ENCODE data around the gene PDIK1L.

Gene PDIK1L

GRCh38 chr1:26111530-26112406, at the start of gene PDIK1L:
Gene PDIK1L (plus strand): TSS chr1:26111824. CDS start chr1:26114309, 2,485 bp downstream.
- no peak for FAIRE-seq

- peak; percentile 90 for FAIRE-seq
These were observed 47.1 kb upstream of the PDIK1L start for GRCh38 chr1:26064553-26064952.

DNA sequence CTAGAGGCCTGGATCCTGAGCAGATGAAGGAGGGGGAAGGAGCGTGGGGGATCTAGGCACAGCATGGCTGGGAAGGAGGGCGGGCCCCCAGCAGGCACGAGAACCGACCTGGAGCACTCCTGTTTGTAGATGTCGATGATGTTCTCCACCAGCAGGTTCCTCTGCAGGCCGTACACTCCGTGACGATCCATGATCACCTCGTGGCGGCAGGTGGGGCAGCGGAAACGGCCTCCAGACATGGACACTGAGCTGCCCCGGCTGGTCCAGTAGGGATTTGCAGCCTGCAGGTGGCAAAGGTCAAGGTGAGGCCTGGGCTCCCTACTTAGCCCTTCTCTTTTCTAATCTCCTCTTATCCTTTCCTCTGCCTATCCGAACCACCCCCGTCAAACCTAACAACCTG, 45.5 kb upstream of the PDIK1L start:
- no peak for FAIRE-seq

GRCh38 chr1:26066857-26067256, 44.8 kb upstream of the PDIK1L start:
- no peak for FAIRE-seq

DNA sequence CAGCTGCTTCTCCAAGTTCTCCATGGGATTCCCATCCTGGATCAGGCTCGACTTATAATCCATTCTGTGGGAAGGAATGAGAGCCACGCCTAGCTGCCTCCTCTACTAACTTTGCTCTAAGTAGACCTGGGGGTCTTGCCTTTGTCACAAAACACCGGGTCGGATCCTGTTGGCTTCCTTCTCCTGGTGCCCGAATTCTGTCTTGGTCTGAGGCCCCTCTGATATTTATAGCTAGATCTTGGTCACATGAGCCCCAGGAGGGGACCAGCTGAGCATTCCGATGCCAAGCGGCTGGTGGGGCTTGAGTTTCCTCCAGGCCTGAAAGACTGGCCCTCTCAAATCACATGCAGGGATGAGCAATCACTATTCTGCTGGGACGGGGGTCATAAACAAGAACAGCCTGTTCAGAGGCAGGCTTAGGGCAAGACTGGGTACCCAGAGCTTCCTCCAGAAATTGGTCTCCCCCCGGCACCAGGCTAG, 44.2 kb upstream of the PDIK1L start, which contains the start of gene TRIM63:
TSS of gene TRIM63 (minus strand) at position 199 of the 480 bp plus-strand sequence. CDS start at position 63, 136 bp downstream.
- no peak for FAIRE-seq

DNA sequence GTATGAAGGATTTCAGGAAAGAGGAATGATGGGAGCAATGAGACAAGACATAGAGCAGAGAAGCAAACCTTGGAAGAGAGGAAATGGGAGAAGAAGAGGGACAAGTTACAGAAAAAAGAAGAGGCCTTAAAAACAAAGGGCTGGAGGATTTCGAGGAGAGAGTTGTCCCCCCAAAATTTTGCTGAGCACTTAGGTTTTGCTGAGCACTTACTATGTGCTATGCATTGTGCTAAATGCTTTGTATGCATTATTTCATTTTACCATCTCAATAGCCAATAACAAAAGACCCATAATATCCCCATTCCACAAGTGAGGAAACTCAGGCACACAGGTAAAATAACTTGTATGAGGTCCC, 41.7 kb upstream of the PDIK1L start:
- FAIRE-seq = no peak

DNA sequence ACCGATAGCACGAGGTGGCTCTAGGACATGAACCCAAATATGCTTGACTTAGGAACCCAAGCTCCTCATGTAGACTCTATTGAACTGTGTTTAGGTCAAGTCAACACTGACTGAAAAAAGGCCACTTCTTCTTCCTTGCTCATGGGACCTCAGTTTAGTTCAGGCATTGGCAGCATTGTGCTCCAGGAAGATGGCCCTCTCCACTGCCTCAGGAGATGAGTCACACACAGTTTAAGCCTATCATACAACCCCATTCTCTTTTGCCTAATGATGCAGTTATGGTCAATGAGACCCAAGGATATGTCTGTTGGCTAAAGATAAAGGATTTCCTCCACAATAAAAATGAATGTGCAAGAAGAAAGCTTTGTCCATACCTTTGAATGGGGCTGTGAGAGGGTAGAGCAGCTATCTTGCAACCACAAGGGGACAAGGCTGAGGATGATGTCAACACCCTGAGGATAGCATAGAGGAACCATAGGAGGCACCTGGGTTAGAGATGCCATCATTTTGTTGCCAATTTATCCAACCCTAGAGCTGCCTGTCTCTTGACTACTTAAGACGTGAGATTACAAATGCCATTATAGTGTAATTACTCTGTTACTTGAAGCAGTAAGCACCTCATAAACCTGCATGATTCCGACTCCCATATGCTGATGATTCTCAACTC, 41.2 kb upstream of the PDIK1L start:
- FAIRE-seq = no peak

DNA sequence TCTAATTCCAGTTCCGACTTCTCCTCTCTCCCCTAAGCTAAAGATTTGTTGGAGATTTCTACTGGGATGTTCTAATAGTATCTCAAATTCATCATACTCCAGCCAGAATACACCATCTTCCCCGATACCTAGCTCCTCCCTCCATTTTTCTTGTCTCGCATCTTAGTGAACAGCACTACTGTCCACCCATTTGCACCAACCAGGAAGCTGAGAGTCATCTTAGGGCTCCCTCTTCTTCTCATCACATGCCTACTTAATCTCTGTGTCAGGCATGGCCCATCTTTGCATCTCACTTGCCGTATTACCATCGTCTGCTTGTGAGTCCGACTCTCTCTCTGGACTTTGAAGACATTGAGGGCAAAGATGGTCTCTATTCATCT, 40.7 kb upstream of the PDIK1L start:
- no peak for FAIRE-seq

DNA sequence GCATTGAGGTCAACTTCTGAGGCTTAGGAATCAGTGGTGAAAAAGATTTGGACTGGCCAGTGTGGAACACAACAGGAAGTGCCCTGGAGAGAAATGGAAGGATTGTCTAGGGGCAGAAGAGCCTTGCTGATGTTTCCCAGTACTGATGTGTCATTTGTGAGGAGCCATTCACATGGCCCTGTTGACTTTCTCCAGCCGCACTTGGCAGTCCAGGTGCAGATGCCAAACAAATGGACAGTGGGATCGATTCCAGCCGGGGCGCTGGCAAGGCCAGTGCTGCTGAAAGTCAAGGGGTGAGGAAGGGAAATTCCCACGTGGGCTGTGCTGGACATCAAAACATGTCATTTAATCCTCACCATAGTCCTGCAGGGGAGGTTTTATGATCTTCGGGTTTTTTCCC, 39.3 kb upstream of the PDIK1L start:
- no peak for FAIRE-seq

- no peak for FAIRE-seq
These were observed 36.0 kb upstream of the PDIK1L start for GRCh38 chr1:26075421-26076144.

DNA sequence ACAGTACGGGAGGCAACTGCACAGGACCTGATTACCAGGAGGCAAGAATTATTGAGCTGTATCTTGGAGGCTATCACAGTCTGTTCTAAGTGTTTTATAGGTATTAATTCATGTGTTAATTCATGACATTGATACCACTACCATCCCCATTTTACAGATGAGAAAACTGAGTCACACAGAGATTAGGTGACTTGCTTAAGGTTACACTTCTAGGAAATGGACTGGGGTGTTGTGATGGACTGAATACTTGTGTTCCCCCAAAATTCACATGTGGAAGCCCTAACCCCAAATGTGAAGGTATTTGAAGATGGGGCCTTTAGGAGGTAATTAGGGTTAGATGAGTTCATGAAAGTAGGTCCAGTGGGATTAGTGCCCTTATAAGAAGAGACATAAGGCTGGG, 34.1 kb upstream of the PDIK1L start:
- no peak for FAIRE-seq

DNA sequence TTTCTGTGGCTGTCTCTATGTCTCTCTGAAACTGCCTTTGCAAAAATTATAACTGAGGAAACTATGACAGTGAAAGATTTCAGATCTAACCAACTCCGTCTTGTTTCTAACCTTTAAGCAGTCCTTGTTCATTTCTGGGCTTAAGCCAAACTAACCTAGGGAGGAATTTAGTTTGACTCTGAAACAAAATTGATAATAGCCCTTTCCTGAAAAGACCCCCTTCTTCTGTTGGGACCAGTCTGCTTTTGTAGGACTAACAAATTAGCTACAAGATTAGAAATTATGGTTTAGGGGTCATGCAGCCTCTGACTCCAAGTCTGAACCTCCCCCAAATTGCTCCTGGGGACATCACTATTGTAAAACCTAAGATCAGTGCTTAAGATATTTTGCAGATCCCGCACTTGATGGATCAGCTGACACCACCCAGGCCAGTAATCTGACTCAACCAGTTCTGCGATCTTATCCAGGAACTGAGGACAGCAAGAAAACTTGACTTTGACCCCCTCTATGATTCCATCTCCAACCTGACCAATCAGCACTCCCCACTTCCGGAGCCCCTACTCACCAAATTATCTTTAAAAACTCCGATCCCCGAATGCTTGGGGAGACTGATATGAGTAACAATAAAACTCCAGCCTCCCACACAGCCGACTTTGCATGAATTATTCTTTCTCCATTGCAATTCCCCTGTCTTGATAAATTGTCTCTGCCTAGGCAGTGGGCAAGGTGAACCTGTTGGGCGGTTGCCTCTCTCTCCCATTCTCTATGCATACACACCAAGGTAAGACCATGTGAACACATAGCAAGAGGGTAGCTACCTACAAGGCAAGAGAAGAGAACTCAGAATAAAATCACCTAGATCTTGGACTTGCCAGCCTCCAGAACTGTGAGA, 33.1 kb upstream of the PDIK1L start:
- no peak for FAIRE-seq

DNA sequence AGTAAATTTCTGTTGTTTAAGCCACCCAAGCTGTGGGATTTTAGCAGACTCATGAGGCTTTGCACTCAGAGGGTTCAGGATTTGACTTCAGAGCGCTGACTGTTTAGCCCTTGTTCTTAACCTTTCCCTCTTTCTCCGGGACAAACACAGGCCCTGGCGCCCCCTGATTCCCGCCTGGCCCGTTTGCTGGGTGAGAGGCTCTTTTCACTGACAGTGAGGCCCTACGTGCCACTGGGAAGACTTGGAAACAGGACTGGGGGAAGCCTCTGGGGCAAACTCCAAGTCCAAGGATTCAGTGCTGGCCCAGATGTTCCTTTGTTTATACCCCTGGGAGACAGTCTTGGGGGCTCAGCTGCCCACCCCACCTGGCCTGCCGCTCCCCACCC, 32.5 kb upstream of the PDIK1L start:
- FAIRE-seq = no peak

DNA sequence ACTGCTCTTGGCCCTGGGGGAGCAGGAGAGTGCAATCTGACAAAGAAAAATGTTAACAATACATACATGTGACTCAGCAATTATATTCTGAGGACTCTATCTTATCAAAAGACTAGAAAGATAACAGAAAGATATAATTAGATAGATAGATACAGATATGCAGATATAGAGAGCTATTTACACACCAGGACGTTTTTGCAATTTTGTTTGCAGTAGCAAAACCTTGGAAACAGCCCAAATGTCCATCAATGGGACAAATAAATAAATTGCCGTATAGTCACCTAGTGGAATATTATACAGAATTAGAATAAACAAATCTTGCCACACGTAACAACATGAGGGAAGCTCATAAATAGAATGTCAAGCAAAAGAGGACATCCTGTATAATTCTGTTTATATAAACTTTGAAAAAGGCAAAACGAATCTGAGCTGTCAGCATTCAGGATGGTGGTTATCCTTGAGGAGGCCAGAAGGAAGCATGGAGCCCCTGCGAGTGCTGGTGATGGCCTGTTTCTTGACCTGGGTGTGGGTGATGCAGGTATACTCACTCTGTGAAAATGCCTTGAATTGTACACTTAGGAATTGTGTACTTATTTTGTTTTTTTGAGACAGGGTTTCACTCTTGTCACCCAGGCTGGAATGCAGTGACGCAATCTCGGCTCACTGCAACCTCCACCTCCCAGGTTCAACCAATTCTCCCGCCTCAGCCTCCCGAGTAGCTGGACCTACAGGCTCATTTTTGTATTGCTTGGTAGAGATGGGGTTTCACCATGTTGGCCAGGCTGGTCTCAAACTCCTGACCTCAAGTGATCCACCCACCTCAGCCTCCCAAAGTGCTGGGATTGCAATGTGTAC, 31.4 kb upstream of the PDIK1L start:
- no peak for FAIRE-seq

- FAIRE-seq = no peak
These were observed 30.2 kb upstream of the PDIK1L start for GRCh38 chr1:26081267-26082019.

DNA sequence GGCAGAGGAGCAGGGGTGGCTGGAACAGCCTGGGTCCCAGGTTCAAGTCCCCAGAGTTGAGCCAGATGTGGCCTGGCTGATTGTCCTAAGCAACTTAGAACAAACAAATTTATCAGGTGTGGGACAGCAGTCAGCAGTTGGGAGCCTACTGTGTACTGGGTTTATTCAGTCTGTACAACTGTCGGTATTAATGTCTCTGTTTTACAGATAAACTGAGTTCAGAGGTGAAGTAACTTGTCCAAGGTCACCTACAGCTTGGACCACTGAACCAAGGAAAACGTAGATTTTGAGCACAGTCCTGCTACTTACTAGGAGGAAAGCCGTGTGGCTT, 29.6 kb upstream of the PDIK1L start:
- FAIRE-seq = no peak

DNA sequence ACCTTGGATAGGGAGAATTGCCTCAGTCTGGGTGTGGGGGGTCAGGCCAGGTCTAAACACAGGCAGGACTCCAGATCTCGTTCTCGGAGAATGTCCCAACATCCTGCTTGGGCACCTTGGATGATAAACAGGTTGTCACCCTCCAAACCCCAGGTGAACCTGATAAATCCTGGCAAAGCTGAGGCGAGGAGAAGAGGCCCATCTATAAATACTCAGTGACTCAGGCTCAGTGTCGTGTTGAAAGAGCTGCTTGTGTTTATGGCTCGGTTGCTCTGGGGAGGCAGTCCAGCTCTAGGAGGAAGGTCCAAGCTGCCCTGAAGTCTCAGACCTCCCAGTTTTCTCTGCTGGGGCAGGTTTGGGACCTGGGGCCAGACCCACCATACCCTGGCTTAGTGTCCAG, 28.4 kb upstream of the PDIK1L start:
- no peak for FAIRE-seq

DNA sequence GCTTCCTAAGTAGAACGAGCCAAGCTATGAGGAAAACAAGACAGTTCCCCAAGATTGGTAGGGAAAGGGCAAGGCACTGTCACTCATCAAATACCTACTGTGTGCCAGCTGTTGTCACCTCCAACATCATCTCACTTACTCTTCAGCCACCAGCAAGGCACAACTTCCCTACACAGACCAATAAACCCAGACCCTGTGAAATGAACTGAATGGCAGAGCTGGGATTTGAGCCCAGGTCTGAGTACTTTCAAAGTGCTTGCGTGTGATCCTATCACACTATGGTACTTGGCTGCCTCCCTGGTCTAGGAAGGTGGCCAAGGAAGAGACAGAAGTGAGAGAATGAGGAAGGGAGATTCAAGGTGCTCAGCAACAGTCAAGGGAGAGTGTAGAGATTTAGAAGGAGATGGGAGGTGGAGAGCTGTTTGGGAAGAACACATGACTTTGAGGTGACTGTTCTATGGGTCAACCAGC, 27.5 kb upstream of the PDIK1L start:
- FAIRE-seq = no peak

- FAIRE-seq = no peak
These were observed 26.8 kb upstream of the PDIK1L start for GRCh38 chr1:26084844-26085243.

DNA sequence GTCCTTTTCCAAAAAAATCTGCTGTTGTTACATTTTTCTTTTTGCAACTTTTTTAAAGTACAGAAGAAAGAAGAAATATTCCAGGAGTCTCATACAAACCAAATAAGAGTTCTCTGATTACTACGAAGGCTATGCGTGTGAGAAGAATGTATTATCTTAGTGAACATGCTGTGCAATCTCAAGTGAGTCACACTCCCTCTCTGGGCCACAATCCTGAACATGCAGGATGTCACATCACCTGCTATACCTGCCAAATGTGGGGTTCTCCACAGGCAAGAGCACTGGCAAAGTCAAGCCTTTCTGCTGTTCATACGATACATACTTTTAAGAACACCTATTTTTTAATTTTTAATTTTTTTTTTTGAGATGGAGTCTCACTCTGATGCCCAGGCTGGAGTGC, 22.5 kb upstream of the PDIK1L start:
- FAIRE-seq = no peak

DNA sequence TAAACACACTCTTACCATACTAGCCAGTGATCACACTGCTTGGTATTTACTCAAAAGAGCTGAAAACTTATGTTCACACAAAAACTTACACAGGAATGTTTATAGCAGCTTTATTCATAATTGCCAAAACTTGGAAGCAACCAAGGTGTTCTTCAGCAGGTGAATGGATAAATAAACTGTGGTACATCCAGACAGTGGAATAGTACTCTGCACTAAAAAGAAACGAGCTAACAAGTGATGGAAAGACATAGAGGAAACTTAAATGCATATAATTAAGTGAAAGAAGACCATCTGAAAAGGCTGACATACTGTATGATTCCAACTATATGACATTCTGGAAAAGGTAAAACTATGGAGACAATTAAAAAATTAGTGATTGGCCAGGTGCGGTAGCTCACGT, 20.7 kb upstream of the PDIK1L start:
- no peak for FAIRE-seq
